ENCODE measurements around the gene EFNB3. TPM values are rescaled to one million over a fixed set of nuclear protein-coding genes. Genes with fewer than 3 reads are reported as not detected.

Gene EFNB3
- total and polyA plus RNA-seq, 2 of the 13 experiments (the other 11 are each of a cell fraction or from before 2014, with no cell fraction given), result 0.07 to 0.25 TPM

GRCh38 chr17:7685533-7686221 lies 19.3 kb upstream of the EFNB3 start (continued):
- no peak for TF ChIP-seq RORA (CRISPR knock-in tag; IDR thresholded peaks at IDR 0.05)
- peak; percentile 7; the same call in 1 of the 2 replicates for TF ChIP-seq NFYB (CRISPR knock-in tag; IDR thresholded peaks at IDR 0.05)
- TF ChIP-seq STAT5B (CRISPR knock-in tag; IDR thresholded peaks at IDR 0.05), result no peak
- peak; percentile 78 for TF ChIP-seq ASH2L (IDR thresholded peaks at IDR 0.05; ENCODE audit: insufficient read length, low read depth, low read length)
- TF ChIP-seq ZNF225 (CRISPR knock-in tag; IDR thresholded peaks at IDR 0.05), result no peak
- TF ChIP-seq THAP11 (CRISPR knock-in tag; IDR thresholded peaks at IDR 0.05), result peak; percentile 83; the same call in 1 of the 2 replicates
- TF ChIP-seq CHD4 (IDR thresholded peaks at IDR 0.05; ENCODE audit: borderline replicate concordance, low read length), result no peak
- TF ChIP-seq RFX3 (CRISPR knock-in tag; IDR thresholded peaks at IDR 0.05), result no peak
- TF ChIP-seq ZNF20 (CRISPR knock-in tag; IDR thresholded peaks at IDR 0.05), result no peak
- no peak for TF ChIP-seq ZNF550 (CRISPR knock-in tag; IDR thresholded peaks at IDR 0.05; ENCODE audit: borderline replicate concordance)
- no peak for TF ChIP-seq MLLT10 (CRISPR knock-in tag; IDR thresholded peaks at IDR 0.05)
- TF ChIP-seq IKZF4 (CRISPR knock-in tag; IDR thresholded peaks at IDR 0.05; ENCODE audit: borderline replicate concordance, low read depth, not compliant biosample characterization), result no peak
- TF ChIP-seq ARID3A (IDR thresholded peaks at IDR 0.05; ENCODE audit: low read depth, low read length), result no peak
- peak; percentile 73 for TF ChIP-seq HOXA3 (CRISPR knock-in tag; IDR thresholded peaks at IDR 0.05)
- TF ChIP-seq ELK4 (CRISPR knock-in tag; IDR thresholded peaks at IDR 0.05; ENCODE audit: borderline replicate concordance), result no peak
- no peak for TF ChIP-seq MTA3 (CRISPR knock-in tag; IDR thresholded peaks at IDR 0.05)
- TF ChIP-seq ZNF644 (CRISPR knock-in tag; IDR thresholded peaks at IDR 0.05; ENCODE audit: low read depth), result no peak
- 0 out of 2 replicates have a peak, but pooled peaks have one; percentile 12 for TF ChIP-seq ZNF710 (CRISPR knock-in tag; IDR thresholded peaks at IDR 0.05; ENCODE audit: borderline replicate concordance)
- no peak for TF ChIP-seq ZNF780A (CRISPR knock-in tag; IDR thresholded peaks at IDR 0.05)
- no peak for TF ChIP-seq GRHL1 (CRISPR knock-in tag; conservative IDR thresholded peaks at IDR 0.05)
- no peak for TF ChIP-seq ZNF326 (CRISPR knock-in tag; IDR thresholded peaks at IDR 0.05; ENCODE audit: borderline replicate concordance)
- no peak for TF ChIP-seq GFI1 (CRISPR knock-in tag; IDR thresholded peaks at IDR 0.05; ENCODE audit: borderline replicate concordance)

Measured in HepG2 (cell line).